Caco-2 (cell line): Measurements from ENCODE around the gene FAM107B. TPM values are rescaled to one million over a fixed set of nuclear protein-coding genes. Genes with fewer than 3 reads are reported as not detected.

ENCODE experiments used
- BruUV-seq: library from RNA; stranded (reverse); fragments of 400-500 nt; replicated peaks from 2 replicates; lab custom pipeline; 2021; lab: Mats Ljungman, UMichigan
- CTCF ChIA-PET: fragments of 300-600 bp; sonication (Branson Sonifier 250); formaldehyde crosslinking; loops from one replicate; lab custom pipeline; 2022; ENCODE audit warnings: antibody characterized with exemption; lab: Charles Lee
- POLR2A ChIA-PET: fragments of 300-600 bp; sonication (Branson Sonifier 250); formaldehyde crosslinking; loops from one replicate; lab custom pipeline; 2022; ENCODE audit warnings: antibody characterized with exemption; lab: Charles Lee
- DNase-seq, 2 experiments: peaks; one replicate each; pipeline versions ENCODE4 v3.0.0 to v3.0.0-alpha.2; 2020 to 2022
- H3K27me3 ChIP-seq: replicated peaks from 2 replicates; pipeline ENCODE4 v1.6.0; 2011; ENCODE audit warnings: low read length; ENCODE audit not compliant: control insufficient read depth, insufficient read depth
- H3K36me3 ChIP-seq: 2 replicates; pipeline ENCODE4 v1.5.1; 2011; ENCODE audit warnings: low read length; ENCODE audit not compliant: control insufficient read depth, insufficient read depth
- H3K4me1 ChIP-seq: fragments of 250-450 bp; sonication (Bioruptor Pico); 2 replicates; pipeline ENCODE4 v1.5.1; 2020; ENCODE audit warnings: mild to moderate bottlenecking
- H3K4me3 ChIP-seq: 2 replicates; pipeline ENCODE4 v1.5.1; 2011; ENCODE audit warnings: low read depth, mild to moderate bottlenecking, control low read depth, low read length
- H3K9me3 ChIP-seq: fragments of 250-450 bp; sonication (Bioruptor Pico); 2 replicates; pipeline ENCODE4 v1.5.1; 2020; ENCODE audit warnings: mild to moderate bottlenecking, moderate library complexity
- H3K27ac Mint-ChIP-seq: one replicate; pipeline ENCODE4 v1.8.0; 2022; ENCODE audit warnings: mixed read lengths; ENCODE audit not compliant: unreplicated experiment
- H3K27me3 Mint-ChIP-seq: one replicate; pipeline ENCODE4 v1.8.0; 2022; ENCODE audit warnings: mixed read lengths; ENCODE audit not compliant: insufficient read depth, unreplicated experiment
- H3K36me3 Mint-ChIP-seq: one replicate; pipeline ENCODE4 v1.8.0; 2022; ENCODE audit warnings: mild to moderate bottlenecking, mixed read lengths; ENCODE audit not compliant: insufficient read depth, unreplicated experiment
- H3K4me1 Mint-ChIP-seq: one replicate; pipeline ENCODE4 v1.8.0; 2022; ENCODE audit warnings: low read depth, mixed read lengths; ENCODE audit not compliant: unreplicated experiment
- H3K4me3 Mint-ChIP-seq: one replicate; pipeline ENCODE4 v1.8.0; 2022; ENCODE audit warnings: mild to moderate bottlenecking, moderate library complexity, mixed read lengths; ENCODE audit not compliant: unreplicated experiment
- H3K9me3 Mint-ChIP-seq: one replicate; pipeline ENCODE4 v1.8.0; 2022; ENCODE audit warnings: mixed read lengths; ENCODE audit not compliant: unreplicated experiment
- intact Hi-C: fragments of 100-400 bp; cut with micrococcal nuclease; formaldehyde crosslinking; loops from one replicate; pipeline ENCODE4 v1.10.0; 2022; ENCODE audit not compliant: unreplicated experiment
- total RNA-seq: library from RNA; stranded (reverse); gene quantifications from 2 replicates; pipeline ENCODE4 v1.2.3, GENCODE V29; 2022
- TF ChIP-seq, protein P1 (sequence below), 2 experiments: fragments of 200-600 bp in 1 of 2; IDR thresholded peaks; 1 replicate in 1 of 2; 2 replicates in 1 of 2; pipeline versions ENCODE4 v1.5.1 to v1.8.0; 2011 to 2022; ENCODE audit warnings: antibody characterized with exemption in 1 of 2, control low read depth in 1 of 2, inconsistent platforms in 1 of 2, low read depth in 1 of 2, low read length in 1 of 2, mild to moderate bottlenecking in 1 of 2, moderate library complexity in 1 of 2; ENCODE audit not compliant: insufficient read depth in 1 of 2, severe bottlenecking in 1 of 2, unreplicated experiment in 1 of 2

The FAM107B gene
- total RNA-seq, 1 experiment from 2014 or later = 206 TPM

DNA sequence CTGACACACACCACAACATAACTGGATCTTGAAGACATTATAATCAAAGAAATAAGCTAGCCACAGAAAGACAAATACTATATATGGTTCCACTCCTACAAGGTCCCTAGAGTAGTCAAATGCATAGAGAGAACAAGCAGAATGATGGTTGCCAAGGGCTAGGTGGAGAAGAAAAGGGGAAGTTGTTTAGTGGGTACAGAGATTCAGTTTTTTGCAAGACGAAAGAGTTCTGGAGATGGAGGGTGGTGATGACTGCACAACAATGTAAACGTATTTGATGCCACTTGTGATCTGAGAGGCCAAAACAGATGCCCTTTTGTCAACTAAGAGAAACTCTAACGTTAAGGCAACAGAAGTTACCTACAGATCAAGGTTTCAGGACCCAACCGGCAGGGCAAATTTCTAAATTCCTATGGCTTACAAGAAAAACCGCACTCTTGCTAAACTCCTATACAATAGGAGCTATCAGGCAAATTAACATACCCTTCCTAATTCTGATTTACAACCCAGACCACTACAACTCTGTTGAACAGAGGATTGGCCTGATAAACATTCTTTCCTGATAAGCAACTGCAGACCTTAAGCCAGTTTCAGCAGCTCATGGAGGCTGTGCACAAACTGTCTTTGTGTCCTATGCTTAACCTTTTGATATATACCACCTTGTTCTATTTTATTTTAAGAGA is 69.0 kb downstream of the FAM107B start:
- CTCF ChIA-PET = interaction anchor here (0.8 to 1.0 kb wide), 2 partner anchors 35 to 127 kb away, joined by 3 read pairs; no protein-coding TSS in a partner anchor
- POLR2A ChIA-PET = interaction anchor here (0.9 to 1.1 kb wide), 3 partner anchors 33 to 520 kb away, joined by 3 to 5 read pairs (median 3); partner anchors contain the start of genes CDNF, HSPA14 and MSANTD7
- Histone ChIP-seq H3K27me3 (no peaks in the 10 kb centered on the region), H3K4me3 (no peak overlapping the region), H3K36me3 (no peaks in the 10 kb centered on the region), H3K4me1 (peaks cover 53% of the 10 kb centered on the region), H3K9me3 (no peaks in the 10 kb centered on the region)
- TF ChIP-seq, protein P1, sequence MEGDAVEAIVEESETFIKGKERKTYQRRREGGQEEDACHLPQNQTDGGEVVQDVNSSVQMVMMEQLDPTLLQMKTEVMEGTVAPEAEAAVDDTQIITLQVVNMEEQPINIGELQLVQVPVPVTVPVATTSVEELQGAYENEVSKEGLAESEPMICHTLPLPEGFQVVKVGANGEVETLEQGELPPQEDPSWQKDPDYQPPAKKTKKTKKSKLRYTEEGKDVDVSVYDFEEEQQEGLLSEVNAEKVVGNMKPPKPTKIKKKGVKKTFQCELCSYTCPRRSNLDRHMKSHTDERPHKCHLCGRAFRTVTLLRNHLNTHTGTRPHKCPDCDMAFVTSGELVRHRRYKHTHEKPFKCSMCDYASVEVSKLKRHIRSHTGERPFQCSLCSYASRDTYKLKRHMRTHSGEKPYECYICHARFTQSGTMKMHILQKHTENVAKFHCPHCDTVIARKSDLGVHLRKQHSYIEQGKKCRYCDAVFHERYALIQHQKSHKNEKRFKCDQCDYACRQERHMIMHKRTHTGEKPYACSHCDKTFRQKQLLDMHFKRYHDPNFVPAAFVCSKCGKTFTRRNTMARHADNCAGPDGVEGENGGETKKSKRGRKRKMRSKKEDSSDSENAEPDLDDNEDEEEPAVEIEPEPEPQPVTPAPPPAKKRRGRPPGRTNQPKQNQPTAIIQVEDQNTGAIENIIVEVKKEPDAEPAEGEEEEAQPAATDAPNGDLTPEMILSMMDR (IDR thresholded peaks at IDR 0.05; ENCODE audit: insufficient read depth in 1 of 2, low read depth in 1 of 2, low read length in 1 of 2, severe bottlenecking in 1 of 2, unreplicated experiment in 1 of 2) = no peak
- peaks cover 9% of the 10 kb centered on the region for H3K9me3 Mint-ChIP-seq
- no TSS peak for BruUV-seq
- H3K27ac Mint-ChIP-seq = peak overlapping the region; percentile 3
- H3K27me3 Mint-ChIP-seq = no peaks in the 10 kb centered on the region
- H3K36me3 Mint-ChIP-seq = peaks cover 5% of the 10 kb centered on the region
- H3K4me1 Mint-ChIP-seq = peaks cover 37% of the 10 kb centered on the region
- H3K4me3 Mint-ChIP-seq = no peak overlapping the region
- DNase-seq = peak in 1 of 2 experiments; percentile 68
- intact Hi-C loops = loop anchor here (1.0 kb wide), 1 partner anchor 31 kb away; no protein-coding TSS in a partner anchor

DNA sequence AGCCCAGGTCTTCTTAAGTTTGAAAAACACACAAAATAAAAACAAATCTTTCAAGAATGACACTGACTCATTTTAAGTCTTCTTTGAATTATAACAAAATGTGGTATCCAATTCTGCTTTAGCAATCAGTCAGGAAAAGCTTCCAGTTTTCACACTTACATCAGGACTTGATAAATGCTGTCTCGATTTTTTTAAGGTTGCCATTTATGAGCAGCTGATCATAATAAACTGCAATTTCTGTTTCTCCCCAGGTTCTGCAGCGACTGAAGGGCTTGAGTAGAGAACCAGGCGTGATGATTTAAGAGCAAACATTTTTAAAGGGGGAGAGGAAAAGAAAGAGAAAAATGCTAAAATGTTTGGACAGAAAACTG is 71.1 kb downstream of the FAM107B start:
- Mint-ChIP-seq H3K4me1 (peaks cover 46% of the 10 kb centered on the region), H3K27me3 (no peaks in the 10 kb centered on the region)
- intact Hi-C loops = loop anchor here (1.0 to 5.0 kb wide), 8 partner anchors 10 to 125 kb away; no protein-coding TSS in a partner anchor

DNA sequence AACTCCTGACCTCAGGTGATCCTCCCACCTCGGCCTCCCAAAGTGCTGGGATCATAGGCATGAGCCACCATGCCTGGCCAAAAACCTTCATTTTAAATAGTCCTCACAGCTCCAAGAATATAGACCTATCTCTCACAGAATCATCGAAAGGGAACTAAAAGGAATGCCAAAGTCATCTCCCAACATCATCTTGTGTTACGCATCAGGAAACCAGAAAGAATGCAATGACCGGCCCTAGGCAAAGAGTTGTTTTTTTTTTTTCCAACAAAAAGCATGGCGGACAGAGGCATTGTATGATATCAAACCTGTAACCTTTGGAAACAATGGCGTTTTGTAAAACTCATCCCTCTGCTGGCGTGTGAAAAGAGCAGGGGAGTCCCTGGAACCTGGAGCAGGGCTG is 73.2 kb downstream of the FAM107B start:
- no peaks in the 10 kb centered on the region for H3K9me3 ChIP-seq
- peaks cover 65% of the 10 kb centered on the region for H3K4me1 ChIP-seq
- H3K4me3 ChIP-seq = no peak overlapping the region
- POLR2A ChIA-PET = no interaction called here
- Mint-ChIP-seq H3K4me3 (no peak overlapping the region), H3K4me1 (peaks cover 58% of the 10 kb centered on the region), H3K9me3 (peaks cover 10% of the 10 kb centered on the region), H3K27me3 (no peaks in the 10 kb centered on the region), H3K36me3 (peaks cover 5% of the 10 kb centered on the region), H3K27ac (no peak overlapping the region)
- H3K36me3 ChIP-seq = 0 out of 2 replicates have a peak, but pooled peaks cover 1% of the 10 kb centered on the region
- CTCF ChIA-PET = no interaction called here
- no peak for DNase-seq
- H3K27me3 ChIP-seq = no peaks in the 10 kb centered on the region
- intact Hi-C loops = loop anchor here (5.0 kb wide), 1 partner anchor 121 kb away; no protein-coding TSS in a partner anchor
- no TSS peak for BruUV-seq
- TF ChIP-seq, protein P1 (IDR thresholded peaks at IDR 0.05; ENCODE audit: insufficient read depth in 1 of 2, low read depth in 1 of 2, low read length in 1 of 2, severe bottlenecking in 1 of 2, unreplicated experiment in 1 of 2) = no peak

More for the DNA sequence above, 71.1 kb downstream of the FAM107B start:
- 0 out of 2 replicates have a peak, but pooled peaks cover 1% of the 10 kb centered on the region for H3K36me3 ChIP-seq
- H3K27me3 ChIP-seq = no peaks in the 10 kb centered on the region
- no peaks in the 10 kb centered on the region for H3K9me3 ChIP-seq
- H3K27ac Mint-ChIP-seq = peak overlapping the region; percentile 87
- BruUV-seq = no TSS peak
- TF ChIP-seq, protein P1 (IDR thresholded peaks at IDR 0.05; ENCODE audit: insufficient read depth in 1 of 2, low read depth in 1 of 2, low read length in 1 of 2, severe bottlenecking in 1 of 2, unreplicated experiment in 1 of 2) = no peak
- H3K4me1 ChIP-seq = peaks cover 56% of the 10 kb centered on the region
- POLR2A ChIA-PET = no interaction called here
- CTCF ChIA-PET = no interaction called here
- H3K4me3 ChIP-seq = no peak overlapping the region
- H3K4me3 Mint-ChIP-seq = no peak overlapping the region
- H3K36me3 Mint-ChIP-seq = peaks cover 5% of the 10 kb centered on the region
- H3K9me3 Mint-ChIP-seq = peaks cover 10% of the 10 kb centered on the region
- no peak for DNase-seq
